ENCODE data around the gene ANXA10.
"Not testable (repeated sequence)": the region's sequence is repeated elsewhere in the genome, so short reads cannot be mapped to it uniquely, and the experiment has no call there.

The ANXA10 gene, protein sequence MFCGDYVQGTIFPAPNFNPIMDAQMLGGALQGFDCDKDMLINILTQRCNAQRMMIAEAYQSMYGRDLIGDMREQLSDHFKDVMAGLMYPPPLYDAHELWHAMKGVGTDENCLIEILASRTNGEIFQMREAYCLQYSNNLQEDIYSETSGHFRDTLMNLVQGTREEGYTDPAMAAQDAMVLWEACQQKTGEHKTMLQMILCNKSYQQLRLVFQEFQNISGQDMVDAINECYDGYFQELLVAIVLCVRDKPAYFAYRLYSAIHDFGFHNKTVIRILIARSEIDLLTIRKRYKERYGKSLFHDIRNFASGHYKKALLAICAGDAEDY

DNA sequence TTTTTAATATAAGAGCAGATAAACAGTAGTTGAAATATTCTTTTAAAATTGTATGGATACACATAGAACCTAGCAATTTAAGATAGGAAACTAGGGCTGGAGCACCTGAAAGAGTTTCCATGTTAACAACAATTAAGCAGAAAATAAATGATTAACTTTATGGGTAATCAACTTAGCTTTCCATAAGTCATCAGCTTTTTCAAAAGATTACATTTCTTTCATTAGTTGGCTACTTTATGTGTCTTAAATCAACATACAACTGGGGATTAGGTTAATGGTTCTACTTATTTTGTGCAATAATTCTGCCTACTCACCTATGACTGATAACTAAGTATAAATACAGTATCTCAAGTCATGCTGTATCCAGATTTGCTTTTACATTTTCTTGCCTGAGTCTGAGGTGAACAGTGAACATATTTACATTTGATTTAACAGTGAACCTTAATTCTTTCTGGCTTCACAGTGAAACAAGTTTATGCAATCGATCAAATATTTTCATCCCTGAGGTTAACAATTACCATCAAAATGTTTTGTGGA lies at the start of gene ANXA10:
Gene ANXA10, plus strand, starts transcription at position 362 of the 537 bp plus-strand sequence. Its CDS starts 164 bp downstream, at position 526.
- DNase-seq, result no peak

DNA sequence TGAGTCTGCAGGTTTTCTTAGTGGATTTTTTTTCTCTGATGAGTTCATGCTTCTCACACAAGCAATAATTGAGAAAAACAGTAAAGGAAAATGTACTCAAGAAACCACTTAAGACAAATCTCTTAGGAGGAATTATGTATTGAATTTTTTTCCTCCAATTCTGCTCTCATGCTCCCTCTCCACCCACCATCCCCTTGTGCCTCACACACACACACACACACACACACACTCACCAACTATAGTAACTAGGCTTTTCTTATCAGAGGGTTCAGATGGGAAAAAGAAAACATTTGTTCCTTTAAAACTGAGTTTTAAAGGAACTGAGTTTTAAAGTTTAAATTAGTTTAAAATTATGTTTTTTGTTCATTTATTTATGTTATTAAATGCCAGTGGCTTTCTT lies 47.0 kb upstream of the ANXA10 start:
- DNase-seq, result no peak

DNA sequence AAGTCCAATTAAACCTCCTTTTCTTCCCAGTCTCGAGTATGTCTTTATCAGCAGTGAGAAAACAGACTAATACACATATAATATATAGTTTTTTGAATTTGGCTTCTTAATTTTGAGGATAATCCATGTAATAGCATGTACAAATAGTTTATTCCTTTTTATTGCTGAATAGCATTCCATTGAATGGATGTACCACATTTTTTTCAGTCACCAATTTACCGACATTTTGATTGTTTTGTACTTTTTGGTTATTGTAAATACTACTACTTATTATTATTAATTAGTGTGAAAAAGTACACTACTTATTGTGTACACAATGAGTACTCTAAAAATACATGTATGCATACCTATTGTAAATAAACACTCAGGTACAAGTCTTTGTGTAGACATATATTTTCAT lies 42.3 kb upstream of the ANXA10 start:
- DNase-seq, result no peak

DNA sequence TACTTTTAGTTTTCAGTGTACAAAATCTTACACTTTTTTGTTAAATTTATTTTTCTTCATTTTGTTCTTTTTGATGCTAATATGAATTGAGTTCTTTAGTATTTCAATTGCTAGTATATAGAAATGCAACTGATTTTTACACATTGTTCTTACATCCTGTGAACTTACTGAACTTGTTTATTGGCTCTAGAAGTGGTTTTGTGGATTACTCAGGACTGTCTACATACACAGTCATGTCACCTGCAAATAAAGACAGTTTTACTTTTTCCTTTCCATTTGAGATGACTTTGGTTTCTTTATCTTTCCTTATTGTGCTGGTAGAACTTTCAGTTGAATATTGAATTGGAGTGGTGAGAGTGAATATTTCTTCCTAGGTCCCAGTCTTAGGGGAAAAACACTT lies 40.8 kb upstream of the ANXA10 start:
- no peak for DNase-seq

DNA sequence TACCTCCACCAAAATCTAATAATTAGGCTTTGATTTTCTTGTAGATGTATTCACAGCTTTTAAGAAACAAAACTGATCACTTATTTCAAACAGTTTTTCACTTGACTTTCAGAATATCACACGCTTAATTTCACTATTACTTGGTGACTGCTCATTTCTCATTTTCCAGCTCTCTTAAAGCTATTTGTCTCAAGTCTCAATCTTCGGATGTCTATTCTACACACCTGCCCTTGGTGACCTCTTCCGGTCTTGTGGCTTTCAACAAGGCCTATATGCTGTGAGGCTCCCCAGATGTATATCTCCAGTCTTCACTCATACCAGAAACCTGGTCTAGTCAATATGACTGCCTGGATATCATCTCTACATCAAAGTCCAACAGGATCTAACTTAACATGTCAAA lies 34.9 kb upstream of the ANXA10 start:
- no peak for DNase-seq

DNA sequence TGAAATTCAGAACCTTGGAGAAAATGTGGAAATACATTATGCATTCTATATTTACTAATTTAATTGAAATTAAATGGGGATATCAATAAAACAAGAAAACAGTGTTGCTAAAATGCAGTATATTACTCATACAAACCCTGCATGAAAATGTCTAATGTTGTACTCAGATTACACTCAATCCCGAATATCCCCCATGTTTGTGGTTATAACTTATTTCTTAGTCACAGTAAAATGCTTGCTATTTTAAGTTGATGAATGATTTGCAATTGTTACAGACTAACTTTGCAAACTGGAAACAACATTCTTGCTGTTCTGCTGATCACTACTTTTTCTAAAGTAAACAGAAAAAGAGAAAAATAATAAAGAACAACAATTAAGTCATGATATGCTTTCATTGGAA lies 33.1 kb upstream of the ANXA10 start:
- no peak for DNase-seq

DNA sequence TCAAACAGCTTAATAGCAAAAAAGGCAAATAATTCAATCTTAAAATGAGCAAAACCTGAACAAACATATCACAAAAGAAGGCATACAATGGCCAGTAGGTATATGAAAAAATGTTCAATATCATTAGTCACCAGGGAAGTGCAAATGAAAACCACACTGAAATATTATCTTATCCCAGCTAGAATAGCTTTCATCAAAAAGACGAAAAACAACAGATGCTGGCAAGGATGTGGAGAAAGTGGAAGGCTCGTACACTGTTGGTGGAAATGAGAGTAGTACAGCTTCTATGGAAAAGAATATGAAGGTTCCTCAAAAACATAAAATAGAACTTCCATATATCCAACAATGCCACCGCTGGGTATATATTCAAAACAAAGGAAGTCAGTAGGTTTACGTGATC lies 29.3 kb upstream of the ANXA10 start:
- no peak for DNase-seq

DNA sequence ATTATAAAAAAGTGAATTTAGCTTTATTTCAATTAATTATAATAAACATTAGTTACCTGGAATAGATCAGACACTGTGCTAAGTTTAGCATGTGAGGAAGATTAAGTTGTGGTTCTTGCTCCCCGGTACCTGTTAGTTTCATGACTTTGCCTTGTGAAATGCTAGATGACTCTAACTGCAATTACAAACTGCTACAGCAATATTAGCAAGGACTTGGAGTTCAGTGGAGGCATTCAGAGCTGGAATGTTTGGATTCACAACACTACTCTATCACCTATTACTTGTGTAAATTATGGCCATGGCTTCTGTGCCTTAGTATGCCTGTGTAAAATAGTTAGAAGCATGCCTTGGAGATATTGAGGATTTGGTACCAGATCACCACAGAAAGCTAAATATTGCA lies 21.4 kb upstream of the ANXA10 start:
- DNase-seq, result no peak

DNA sequence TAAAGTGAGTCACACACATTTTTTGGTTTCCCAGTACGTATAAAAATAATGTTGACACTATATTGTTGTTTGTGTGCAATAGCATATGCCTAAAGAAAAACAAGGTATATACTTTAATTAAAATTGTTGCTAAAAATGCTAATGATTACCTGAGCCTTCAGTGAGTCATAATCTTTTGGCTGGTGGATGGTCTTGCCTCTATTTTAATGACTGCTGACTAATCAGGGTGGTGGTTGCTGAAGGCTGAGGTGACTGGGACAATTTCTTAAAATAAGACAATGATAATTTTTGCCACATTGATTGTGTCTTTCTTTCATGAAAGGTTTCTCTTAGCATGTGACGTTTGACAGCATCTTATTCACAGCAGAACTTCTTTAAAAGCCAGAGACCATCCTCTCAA lies 21.0 kb upstream of the ANXA10 start:
- DNase-seq, result no peak

DNA sequence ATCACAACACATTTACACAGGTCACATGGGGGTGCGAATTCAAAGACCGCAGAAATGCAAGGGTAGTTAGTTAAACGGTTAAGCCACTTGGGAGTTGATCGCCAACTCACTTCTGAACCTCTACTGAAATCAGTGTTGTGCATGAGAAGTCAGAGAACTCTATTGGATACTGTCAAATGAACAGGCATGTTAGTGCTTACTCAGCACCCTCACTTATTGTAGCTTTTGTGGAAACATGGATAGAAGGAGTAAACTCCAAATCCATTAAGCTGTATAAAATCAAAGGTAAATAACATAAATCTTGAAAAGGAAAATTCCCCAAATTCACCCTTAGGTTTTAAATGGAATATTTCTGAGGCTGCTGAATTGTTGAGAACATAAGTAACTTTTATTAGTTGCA lies 17.5 kb upstream of the ANXA10 start:
- no peak for DNase-seq

DNA sequence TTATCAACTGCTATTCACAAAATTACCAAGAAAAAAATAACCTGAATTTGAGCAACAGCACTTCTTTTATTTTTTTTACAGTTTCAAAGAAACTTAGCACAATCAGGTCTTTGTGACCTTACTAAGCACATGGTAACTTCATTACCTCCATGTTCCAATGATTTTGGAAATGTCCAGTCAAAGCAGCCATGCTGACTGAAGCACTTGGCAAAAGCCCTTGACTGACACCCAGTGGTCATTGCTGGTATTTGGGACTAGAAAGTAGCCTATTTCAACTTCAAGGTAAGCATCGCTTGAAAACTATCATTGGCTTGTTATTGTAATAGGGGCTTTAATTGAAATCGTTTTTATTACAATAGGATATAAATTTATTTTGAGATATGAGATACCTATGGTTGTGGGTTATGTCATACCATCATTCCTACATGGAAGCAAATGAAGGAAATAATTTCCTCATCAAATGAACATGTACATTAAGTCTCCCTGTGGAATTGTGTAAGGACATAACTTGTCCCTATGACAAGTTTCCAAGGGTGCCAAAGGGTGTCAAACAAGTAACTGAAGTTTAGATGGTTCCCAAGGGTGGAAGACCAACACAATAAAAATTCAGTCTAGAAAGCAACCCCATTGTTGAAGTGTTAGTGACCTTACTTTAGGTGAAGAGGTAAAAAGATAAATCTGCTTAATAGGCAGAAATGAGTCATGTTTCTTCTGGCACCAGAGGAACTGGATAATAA lies 15.2 kb upstream of the ANXA10 start:
- DNase-seq, result peak; percentile 13

DNA sequence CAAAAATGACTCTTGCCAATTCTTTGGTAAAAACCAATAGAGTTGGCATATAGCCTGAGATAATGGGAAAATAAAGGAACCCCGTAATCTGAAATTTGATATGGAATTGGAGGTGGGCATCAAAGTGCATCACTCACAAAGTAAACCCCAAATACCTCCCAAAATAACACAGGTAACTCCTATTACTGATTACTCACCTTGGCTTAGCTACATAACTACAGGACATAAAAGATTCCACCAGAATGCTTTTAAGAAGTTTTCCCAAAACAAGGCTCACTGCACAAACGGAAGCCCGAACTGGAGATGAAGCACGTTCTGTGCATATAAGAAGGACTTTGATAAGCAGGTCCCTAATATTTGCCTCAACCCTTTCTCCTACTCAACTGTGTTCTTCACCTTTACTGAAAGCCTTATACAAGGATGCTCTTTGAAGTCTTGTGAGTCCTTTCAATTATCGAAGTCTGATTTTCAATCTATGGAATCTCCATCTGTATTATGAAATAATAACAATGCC lies 14.6 kb upstream of the ANXA10 start:
- DNase-seq, result no peak

DNA sequence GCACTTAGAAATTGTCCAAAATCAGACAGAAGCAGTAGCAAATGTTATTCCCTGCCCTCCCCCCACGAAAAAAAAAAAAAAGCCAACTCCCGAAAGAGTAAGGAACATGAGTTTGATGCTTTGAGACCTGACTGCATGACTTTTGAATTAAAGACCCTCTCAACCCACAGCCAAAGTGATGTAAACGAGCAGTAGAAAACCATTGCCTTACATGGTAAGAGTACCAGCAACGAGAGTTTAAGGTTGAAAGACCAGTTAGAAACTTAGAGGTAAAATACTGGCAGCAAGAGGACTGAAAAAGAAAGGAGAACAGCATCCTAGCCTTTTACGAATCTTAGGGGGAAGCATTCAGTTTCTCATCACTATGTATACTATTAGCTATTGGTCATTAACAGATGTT lies 10.0 kb upstream of the ANXA10 start:
- DNase-seq, result no peak

DNA sequence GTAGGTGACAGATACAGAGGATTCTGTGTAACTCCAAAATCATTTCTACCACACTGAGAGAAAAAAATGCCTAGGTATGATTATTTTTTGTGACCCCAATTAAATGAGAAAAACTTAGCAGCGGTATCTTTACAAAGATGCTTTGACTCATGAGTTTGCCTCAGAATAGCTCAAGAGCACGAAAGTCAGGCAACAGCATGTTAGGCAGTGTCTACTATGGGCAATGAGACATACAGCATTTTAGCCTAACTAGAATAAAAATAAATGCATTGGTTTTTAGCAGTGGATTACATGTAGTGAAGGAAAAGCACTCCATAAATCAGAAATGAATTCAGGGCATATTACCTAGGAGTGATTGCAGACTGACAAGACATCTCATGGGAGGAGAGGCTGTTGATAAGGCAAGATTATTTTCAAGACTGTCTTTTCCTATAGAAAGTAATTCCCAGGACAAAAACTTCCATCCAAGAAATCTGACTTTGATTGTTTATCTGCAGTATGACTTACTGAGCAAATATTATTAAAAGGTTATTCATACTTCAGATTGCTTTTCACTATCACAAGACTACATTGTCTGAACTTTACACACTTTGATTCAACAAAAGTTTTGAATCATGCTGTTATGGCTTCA lies 3.6 kb downstream of the ANXA10 start:
- DNase-seq, result no peak

DNA sequence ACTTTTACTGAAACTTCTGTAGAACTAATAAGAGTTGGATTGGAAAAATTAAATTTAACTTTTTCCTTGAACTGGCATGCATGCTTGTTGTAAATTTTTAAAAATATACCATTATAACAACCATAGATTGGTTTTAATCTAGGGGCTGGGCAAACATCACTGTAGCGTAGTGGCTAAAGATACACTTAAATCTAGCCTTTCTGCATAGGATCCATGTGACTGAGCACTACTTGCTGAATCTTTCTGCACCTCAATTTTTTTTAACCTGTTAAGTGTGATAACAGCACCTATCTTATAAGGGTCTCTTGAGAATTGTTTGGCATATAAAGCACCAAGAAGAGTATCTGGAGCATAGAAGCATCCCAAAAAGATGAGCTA lies 4.1 kb downstream of the ANXA10 start:
- no peak for DNase-seq

DNA sequence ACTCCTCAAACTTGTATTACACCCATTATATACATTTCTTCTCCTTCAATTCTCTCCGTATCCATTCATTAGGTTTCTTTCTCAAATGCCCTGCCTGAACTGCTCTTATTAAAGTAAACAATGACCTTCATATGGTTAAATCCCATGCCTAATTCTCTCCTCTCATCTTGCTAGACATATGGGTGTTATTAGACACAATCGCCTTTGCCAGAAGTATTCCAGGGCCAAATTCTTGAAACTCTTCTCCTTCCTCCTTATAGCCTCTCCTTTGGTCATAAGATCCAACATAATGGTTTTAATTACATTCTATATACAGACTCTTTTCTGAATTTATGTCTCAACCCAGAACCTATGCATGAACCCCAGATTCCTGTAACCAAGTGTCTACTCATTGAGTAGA lies 4.8 kb downstream of the ANXA10 start:
- no peak for DNase-seq

DNA sequence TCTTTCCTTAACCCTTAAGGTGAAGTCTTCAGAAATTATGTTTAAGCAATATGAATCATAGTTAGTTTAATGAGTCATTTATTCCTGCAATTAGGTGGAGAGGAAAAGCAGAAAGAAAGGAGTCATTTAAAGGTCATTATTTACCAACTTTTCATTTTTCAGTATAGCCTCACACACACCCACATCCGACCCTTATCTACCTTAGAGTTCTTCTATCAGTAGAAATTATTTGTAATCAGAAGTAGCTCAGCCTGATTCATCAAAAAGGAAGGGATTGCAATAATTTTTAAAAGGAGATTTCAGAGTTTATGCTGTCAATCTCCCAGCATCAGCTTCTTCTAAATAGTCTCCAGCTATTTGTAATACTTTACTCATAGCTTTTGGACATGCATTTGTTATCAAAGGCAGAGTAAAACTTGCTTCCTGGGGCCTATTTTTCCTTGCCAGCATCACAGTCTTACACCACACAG lies 5.9 kb downstream of the ANXA10 start:
- no peak for DNase-seq

DNA sequence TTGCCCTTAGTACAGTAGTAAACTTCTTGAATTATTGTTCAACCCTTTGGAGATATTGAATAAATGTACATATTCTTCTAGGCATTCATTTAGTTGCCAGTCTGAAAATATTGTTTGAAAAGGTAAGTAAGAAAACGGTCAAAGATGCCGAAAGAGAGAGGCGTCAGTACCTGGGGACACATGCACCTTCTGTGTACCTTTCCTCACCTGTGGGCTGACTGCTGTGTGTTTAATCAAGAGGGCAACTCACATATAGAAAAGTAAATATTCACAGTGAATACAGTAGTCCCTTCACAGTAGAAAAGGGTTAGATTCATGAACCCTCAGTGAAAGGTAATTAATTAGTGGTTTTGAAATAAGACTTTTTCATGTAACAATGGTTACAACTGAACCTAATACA lies 6.9 kb downstream of the ANXA10 start:
- DNase-seq, result no peak

DNA sequence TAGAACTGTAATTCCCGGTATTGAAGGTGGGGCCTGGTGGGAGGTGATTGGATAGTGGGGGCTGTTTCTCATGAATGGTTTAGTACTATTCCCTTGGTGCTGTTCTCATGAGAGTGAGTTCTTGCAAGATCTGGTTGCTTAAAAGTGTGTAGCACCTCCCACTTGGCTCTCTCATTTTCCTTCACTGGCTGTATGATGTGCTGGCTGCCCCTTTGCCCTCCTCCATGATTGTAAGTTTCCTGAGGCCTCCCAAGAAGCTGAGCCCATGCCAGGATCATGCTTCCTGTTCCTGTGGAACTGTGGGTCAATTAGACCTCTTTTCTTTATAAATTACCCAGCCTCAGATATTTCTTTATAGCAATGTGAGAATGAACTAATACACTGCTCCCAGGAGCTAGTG lies 8.7 kb downstream of the ANXA10 start:
- DNase-seq, result no peak

DNA sequence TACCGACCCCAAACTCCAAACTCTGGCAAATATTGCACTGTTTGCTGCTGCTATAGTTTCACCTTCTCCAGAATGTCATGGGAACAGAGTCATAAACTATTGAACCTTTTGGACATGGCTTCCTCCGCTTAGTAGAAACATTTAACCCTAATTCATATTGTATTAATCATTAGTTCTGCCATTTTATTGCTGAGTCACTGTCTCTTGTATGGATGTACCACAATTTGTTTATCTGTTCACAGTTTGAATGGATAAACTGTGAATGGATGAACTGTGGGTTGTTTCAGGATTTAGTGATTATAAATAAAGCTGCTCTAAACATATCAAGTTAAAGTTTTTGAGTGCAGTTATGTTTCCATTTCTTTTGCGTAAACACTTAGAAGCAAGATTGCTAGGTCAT lies 10.1 kb downstream of the ANXA10 start:
- no peak for DNase-seq

DNA sequence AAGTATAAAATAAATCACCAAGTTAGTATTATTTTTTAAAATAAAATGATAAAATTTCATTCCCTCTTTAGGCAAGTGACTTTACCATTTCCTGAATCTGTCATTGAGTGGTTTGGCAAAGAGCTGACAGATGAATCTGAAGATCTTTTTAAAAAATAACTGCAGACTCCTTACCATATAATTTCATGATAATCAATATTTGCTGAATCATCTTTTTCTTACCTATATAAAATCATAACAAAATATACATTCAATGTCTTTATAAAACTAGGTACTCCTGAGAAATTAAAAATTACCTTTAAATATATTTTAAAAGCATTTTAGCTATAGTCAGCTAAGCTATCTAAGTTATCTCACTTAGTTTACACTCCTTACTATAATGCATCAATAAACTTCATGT lies 17.2 kb downstream of the ANXA10 start:
- DNase-seq, result no peak

DNA sequence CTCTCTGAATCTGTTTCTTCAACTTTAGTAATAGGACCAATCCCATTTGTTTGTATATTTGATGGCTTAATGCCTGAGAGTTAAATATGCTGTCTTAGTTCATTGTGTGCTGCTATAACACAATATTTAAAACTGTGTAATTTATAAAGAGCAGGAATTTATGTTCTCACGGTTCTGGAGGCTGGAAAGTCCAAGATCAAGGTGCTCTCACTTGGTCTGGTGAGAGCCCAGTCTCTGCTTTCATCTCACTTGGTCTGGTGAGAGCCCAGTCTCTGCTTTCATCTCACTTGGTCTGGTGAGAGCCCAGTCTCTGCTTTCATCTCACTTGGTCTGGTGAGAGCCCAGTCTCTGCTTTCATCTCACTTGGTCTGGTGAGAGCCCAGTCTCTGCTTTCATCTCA lies 20.7 kb downstream of the ANXA10 start:
- not testable (repeated sequence) for DNase-seq

DNA sequence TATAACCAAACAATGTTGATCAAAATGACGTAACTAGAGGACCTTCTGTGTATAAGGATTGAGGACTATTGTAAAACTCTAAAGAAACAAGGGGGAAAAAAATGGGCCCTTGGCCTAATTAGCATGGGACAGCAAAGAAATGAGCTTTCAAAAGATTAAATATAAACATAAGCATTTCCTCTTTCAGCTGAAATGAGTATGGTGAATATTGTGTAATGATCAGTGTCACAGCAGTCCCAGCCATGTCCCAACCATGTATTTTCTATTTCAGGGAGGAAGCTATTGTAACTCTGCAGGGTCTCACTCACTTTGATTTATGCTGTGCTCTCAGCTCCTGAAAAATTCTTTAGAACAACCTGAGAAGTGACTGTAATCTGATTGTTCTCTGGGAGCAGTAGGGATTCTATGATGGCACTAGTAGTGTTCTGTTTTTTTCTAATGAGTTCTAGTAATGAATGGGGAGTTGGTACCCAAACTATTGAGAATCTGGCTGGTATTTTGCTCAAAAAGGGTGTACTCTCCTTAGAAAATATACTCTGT lies 25.8 kb downstream of the ANXA10 start:
- DNase-seq, result no peak
